ENCODE measurements around the gene SLC5A2.
"Not testable (repeated sequence)": the region's sequence is repeated elsewhere in the genome, so short reads cannot be mapped to it uniquely, and the experiment has no call there.

SLC5A2 gene

GRCh38 chr16:31498493-31498892 is 15.6 kb downstream of the SLC5A2 start:
- no peak for DNase-seq (ENCODE audit: low spot score)

- no peak for DNase-seq (ENCODE audit: low spot score)
Observed at GRCh38 chr16:31499928-31500327, 17.0 kb downstream of the SLC5A2 start.

GRCh38 chr16:31501226-31501965 is 18.5 kb downstream of the SLC5A2 start:
- DNase-seq (ENCODE audit: low spot score): no peak

GRCh38 chr16:31501966-31502348 is 19.0 kb downstream of the SLC5A2 start:
- DNase-seq (ENCODE audit: low spot score): no peak

- no peak for DNase-seq (ENCODE audit: low spot score)
Observed at GRCh38 chr16:31502981-31503380, 20.1 kb downstream of the SLC5A2 start.

GRCh38 chr16:31503555-31503954 is 20.6 kb downstream of the SLC5A2 start:
- DNase-seq (ENCODE audit: low spot score): not testable (repeated sequence)

GRCh38 chr16:31504159-31504558 is 21.2 kb downstream of the SLC5A2 start:
- no peak for DNase-seq (ENCODE audit: low spot score)

GRCh38 chr16:31505483-31505882 is 22.6 kb downstream of the SLC5A2 start:
- DNase-seq (ENCODE audit: low spot score): no peak

GRCh38 chr16:31507617-31507928 is 24.6 kb downstream of the SLC5A2 start:
- DNase-seq (ENCODE audit: low spot score): no peak

GRCh38 chr16:31507929-31508705 is 25.2 kb downstream of the SLC5A2 start, which contains the start of gene RUSF1:
TSS of gene RUSF1 (minus strand) at chr16:31508391. CDS start at chr16:31508373, 18 bp downstream.
- DNase-seq (ENCODE audit: low spot score): peak; percentile 85

- DNase-seq (ENCODE audit: low spot score): peak; percentile 45
Observed at GRCh38 chr16:31508706-31509195, 25.8 kb downstream of the SLC5A2 start.

GRCh38 chr16:31513126-31513525 is 30.2 kb downstream of the SLC5A2 start:
- DNase-seq (ENCODE audit: low spot score): no peak

GRCh38 chr16:31513884-31514283 is 31.0 kb downstream of the SLC5A2 start:
- DNase-seq (ENCODE audit: low spot score): no peak

- no peak for DNase-seq (ENCODE audit: low spot score)
Observed at GRCh38 chr16:31517800-31518402, 35.0 kb downstream of the SLC5A2 start.

- no peak for DNase-seq (ENCODE audit: low spot score)
Observed at GRCh38 chr16:31519759-31520431, 37.0 kb downstream of the SLC5A2 start.

GRCh38 chr16:31521368-31521767 is 38.4 kb downstream of the SLC5A2 start:
- no peak for DNase-seq (ENCODE audit: low spot score)

GRCh38 chr16:31522071-31522470 is 39.1 kb downstream of the SLC5A2 start:
- no peak for DNase-seq (ENCODE audit: low spot score)

- not testable (repeated sequence) for DNase-seq (ENCODE audit: low spot score)
Observed at GRCh38 chr16:31523768-31524167, 40.8 kb downstream of the SLC5A2 start.

GRCh38 chr16:31525113-31525512 is 42.2 kb downstream of the SLC5A2 start:
- no peak for DNase-seq (ENCODE audit: low spot score)

- no peak for DNase-seq (ENCODE audit: low spot score)
Observed at GRCh38 chr16:31527734-31528274, 44.9 kb downstream of the SLC5A2 start, which contains the start of gene AHSP. TSS of gene AHSP (plus strand) at chr16:31527900. CDS start at chr16:31528140, 240 bp downstream.

GRCh38 chr16:31528523-31529107 is 45.7 kb downstream of the SLC5A2 start:
- no peak for DNase-seq (ENCODE audit: low spot score)

Measured in pons (tissue), 1 donor.